ENCODE measurements around the gene ZBTB40.

DNA sequence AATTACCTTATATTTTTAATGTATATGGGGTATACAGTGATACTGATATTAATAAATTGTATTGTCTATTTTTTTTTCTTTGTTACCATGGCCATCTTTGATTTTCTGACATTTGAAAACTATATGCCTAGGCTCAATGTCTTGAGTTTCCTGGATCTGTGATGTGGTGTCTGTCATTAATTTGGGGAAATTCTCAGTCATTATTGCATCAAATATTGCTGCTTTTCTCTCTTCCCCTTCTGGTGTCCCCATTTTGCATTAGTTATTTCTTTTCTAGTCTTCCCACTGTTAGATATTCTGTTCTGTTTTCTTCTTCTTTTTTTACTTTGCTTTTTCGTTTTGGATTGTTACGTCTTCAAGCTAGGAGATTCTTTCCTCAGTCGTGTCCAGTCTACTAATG, 33.8 kb downstream of the ZBTB40 start:
- no peak for TF ChIP-seq CREM (IDR thresholded peaks at IDR 0.05; ENCODE audit: low read depth)
- no peak for TF ChIP-seq SRF (CRISPR knock-in tag; IDR thresholded peaks at IDR 0.05)
- no peak for TF ChIP-seq HOXB6 (CRISPR knock-in tag; IDR thresholded peaks at IDR 0.05; ENCODE audit: borderline replicate concordance)
- no peak for TF ChIP-seq ZNF146 (CRISPR knock-in tag; IDR thresholded peaks at IDR 0.05; ENCODE audit: unreplicated experiment)
- TF ChIP-seq ETV6 (IDR thresholded peaks at IDR 0.05; ENCODE audit: borderline replicate concordance in 1 of 2, low read depth in 2 of 2, low read length in 1 of 2), result no peak
- no peak for TF ChIP-seq ETV6 (CRISPR knock-in tag; IDR thresholded peaks at IDR 0.05; ENCODE audit: borderline replicate concordance)
- TF ChIP-seq GTF2F1 (IDR thresholded peaks at IDR 0.05; ENCODE audit: low read depth, low read length), result no peak
- no peak for TF ChIP-seq U2AF2 (optimal IDR thresholded peaks at IDR 0.05; ENCODE audit: low read depth, low read length)
- TF ChIP-seq, protein P1, sequence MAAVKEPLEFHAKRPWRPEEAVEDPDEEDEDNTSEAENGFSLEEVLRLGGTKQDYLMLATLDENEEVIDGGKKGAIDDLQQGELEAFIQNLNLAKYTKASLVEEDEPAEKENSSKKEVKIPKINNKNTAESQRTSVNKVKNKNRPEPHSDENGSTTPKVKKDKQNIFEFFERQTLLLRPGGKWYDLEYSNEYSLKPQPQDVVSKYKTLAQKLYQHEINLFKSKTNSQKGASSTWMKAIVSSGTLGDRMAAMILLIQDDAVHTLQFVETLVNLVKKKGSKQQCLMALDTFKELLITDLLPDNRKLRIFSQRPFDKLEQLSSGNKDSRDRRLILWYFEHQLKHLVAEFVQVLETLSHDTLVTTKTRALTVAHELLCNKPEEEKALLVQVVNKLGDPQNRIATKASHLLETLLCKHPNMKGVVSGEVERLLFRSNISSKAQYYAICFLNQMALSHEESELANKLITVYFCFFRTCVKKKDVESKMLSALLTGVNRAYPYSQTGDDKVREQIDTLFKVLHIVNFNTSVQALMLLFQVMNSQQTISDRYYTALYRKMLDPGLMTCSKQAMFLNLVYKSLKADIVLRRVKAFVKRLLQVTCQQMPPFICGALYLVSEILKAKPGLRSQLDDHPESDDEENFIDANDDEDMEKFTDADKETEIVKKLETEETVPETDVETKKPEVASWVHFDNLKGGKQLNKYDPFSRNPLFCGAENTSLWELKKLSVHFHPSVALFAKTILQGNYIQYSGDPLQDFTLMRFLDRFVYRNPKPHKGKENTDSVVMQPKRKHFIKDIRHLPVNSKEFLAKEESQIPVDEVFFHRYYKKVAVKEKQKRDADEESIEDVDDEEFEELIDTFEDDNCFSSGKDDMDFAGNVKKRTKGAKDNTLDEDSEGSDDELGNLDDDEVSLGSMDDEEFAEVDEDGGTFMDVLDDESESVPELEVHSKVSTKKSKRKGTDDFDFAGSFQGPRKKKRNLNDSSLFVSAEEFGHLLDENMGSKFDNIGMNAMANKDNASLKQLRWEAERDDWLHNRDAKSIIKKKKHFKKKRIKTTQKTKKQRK (IDR thresholded peaks at IDR 0.05; ENCODE audit: borderline replicate concordance, low read depth, low read length), result no peak
- TF ChIP-seq CBX5 (IDR thresholded peaks at IDR 0.05; ENCODE audit: borderline replicate concordance, low read depth), result no peak

Data from K562 (cell line).